AG09319 (cell line): ENCODE data around the gene GAST.

ENCODE experiments used
- DNase-seq: peaks from one replicate; pipeline ENCODE4 v3.0.0-alpha.2; 2010; ENCODE audit warnings: low read depth; ENCODE audit errors: extremely low read depth
- TF ChIP-seq, protein P1 (sequence below): IDR thresholded peaks from 2 replicates; pipeline ENCODE4 v1.5.1; 2011; ENCODE audit warnings: low read depth, mild to moderate bottlenecking, inconsistent platforms, low read length, moderate library complexity

The GAST gene

DNA sequence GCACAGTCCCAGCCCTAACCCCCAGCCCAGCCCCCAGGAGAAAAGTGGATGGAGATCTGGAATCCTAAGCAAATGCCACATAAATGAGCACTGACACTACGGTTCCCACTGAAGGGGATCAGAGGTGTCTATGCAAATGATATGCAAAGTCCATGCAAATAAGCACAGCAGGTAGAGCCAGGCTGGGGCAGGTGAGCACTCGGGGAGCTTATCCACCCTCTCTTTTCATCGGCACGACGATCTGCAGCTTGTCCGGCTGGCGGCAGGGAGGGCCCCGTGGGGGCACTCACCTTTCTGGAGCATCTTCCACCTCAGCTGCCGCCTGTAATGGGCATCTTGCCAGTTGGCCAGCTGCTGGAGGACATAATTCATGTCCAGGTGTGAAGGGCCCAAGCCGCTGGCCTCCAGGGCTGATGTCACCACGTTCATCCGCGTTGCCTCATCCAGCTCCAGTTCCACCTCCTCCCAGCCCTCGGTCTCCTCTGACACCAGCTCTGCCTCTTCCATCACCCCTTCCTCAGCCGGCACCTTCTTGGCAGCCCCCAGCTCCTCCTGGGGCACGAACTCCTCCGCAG is 12.4 kb downstream of the GAST start:
- DNase-seq, result no peak
- TF ChIP-seq, protein P1, sequence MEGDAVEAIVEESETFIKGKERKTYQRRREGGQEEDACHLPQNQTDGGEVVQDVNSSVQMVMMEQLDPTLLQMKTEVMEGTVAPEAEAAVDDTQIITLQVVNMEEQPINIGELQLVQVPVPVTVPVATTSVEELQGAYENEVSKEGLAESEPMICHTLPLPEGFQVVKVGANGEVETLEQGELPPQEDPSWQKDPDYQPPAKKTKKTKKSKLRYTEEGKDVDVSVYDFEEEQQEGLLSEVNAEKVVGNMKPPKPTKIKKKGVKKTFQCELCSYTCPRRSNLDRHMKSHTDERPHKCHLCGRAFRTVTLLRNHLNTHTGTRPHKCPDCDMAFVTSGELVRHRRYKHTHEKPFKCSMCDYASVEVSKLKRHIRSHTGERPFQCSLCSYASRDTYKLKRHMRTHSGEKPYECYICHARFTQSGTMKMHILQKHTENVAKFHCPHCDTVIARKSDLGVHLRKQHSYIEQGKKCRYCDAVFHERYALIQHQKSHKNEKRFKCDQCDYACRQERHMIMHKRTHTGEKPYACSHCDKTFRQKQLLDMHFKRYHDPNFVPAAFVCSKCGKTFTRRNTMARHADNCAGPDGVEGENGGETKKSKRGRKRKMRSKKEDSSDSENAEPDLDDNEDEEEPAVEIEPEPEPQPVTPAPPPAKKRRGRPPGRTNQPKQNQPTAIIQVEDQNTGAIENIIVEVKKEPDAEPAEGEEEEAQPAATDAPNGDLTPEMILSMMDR, result no peak

GRCh38 chr17:41725134-41725533 is 13.0 kb downstream of the GAST start:
- TF ChIP-seq, protein P1, result no peak
- no peak for DNase-seq

DNA sequence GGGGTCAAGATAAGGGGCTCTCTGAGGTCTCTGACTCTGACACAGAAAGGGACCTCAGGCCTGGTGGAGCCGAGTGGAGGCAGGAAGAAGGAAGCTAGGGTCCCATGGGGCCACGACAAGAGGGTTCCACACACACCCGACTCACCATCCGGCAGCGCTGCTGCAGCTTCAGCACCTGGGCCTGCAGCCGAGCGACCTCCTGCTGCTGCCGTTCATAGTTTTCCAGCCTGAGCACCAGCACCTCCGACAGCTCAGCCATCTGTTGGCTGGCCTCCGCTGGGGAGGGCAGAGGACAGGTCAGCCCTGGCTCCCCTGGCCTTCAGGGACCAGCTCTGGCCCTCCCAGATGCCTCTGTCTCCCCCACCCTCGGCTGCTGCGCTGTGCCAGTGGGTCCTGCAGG is 15.9 kb downstream of the GAST start:
- TF ChIP-seq, protein P1, result no peak
- DNase-seq, result no peak

DNA sequence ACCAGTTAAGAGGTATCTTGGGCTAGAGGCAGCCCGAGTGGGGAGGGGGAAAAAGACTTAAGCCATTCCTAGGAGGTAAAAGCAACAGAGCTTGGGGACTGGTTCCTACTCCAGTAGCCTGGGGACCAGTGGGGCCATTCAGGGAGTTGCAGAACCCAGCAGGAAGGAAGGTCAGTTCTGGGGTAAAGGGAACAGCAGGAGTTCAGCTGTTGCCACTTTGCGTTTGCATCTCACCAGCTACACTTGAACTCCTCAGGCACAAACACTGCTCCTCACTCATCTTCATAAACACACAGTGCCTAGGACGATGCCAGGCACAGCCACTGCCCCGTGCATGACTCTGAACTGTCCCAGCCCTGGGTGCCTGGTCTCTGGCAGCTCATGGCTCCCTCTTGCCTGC is 18.3 kb downstream of the GAST start:
- DNase-seq, result no peak
- TF ChIP-seq, protein P1, result no peak

DNA sequence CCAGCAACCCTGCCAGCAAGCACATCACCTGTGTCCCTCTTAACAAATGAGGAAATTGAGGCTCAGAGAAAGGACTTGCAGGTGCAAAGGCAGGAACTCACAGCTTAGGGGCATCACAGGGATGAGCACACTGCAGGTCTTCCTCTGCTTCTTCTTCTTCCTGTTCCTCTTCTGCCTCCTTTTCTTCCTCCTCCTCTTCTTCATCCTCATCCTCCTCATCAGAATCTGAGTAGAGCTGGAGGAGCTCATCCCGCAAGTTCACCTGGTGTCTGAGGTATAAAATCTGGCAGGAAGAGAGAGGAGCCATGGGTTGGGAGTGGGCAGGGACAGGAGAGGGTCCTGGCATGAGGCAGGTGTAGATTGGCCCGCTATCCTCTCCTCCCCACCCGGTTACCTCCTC is 19.7 kb downstream of the GAST start:
- TF ChIP-seq, protein P1, result no peak
- DNase-seq, result no peak

DNA sequence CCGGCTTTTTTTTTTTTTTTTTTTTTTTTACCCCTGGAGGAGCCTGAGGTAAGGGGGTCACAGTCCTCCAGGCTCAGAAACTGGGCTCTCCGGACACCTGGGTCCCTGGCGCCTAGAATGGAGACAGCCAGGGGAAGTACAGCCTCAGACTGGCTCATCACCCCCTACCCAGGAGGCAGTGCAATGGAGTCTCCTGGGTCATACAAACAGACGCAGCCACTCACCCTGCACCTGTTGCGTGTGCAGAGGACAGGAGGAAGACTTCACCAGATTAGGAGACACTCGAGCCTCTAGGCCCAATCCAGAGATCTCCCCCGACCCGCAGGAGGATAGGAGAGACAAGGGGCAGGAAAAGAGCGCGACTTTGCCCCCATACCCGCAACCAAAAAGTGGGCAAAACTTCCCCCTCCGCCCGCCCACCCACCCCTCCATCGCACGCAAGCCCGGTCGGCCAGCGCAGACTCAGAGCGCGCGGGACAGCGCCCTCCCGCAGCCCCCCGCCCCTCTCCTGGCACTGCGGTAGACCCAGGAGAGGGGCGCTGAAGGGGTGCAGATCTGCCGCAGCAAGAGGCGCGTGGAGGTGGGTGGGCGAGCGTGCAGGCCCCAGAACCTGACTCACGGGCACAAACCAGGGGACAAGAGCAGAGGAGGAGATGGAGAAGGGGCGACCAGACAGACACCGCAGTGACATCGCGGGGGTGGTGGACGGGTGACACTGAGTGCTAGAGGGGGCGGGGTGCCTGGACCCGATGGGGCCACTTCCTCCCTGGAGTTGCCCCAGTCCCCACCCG is 21.4 kb downstream of the GAST start:
- no peak for DNase-seq
- TF ChIP-seq, protein P1, result no peak

GRCh38 chr17:41734139-41734948 is 22.2 kb downstream of the GAST start, which contains the start of gene HAP1:
Gene HAP1, minus strand, starts transcription at chr17:41734643. Its CDS starts 9 bp downstream, at chr17:41734634.
- DNase-seq, result no peak
- TF ChIP-seq, protein P1, result no peak
